H1 (cell line): ENCODE data around the gene DHCR7.

Experiments
- CBX8 ChIP-seq: fragments of 300-800, 300-1000 bp; sonication (generic); IDR thresholded peaks from 2 replicates; pipeline ENCODE4 v1.7.1; 2016; ENCODE audit warnings: low read depth, low read length, borderline replicate concordance
- CEBPB ChIP-seq: IDR thresholded peaks from 2 replicates; pipeline ENCODE4 v1.6.1; 2012; ENCODE audit warnings: low read depth, low read length
- CTCF ChIP-seq, 3 experiments: IDR thresholded peaks; 1 replicate in 2 of 3; 2 replicates in 1 of 3; pipeline versions ENCODE4 v1.5.1 to v1.6.1; 2011; ENCODE audit warnings: low read length in 3 of 3, mild to moderate bottlenecking in 3 of 3, inconsistent platforms in 2 of 3, low read depth in 1 of 3, moderate library complexity in 1 of 3; ENCODE audit not compliant: insufficient read depth in 1 of 3; ENCODE audit errors: control extremely low read depth in 1 of 3
- EP300 ChIP-seq, 2 experiments: IDR thresholded peaks; 1 replicate in 1 of 2; 2 replicates in 1 of 2; pipeline ENCODE4 v1.6.1; 2011 to 2012; ENCODE audit warnings: low read depth in 2 of 2, low read length in 2 of 2, mild to moderate bottlenecking in 2 of 2, borderline replicate concordance in 1 of 2, inconsistent platforms in 1 of 2, moderate library complexity in 1 of 2
- GABPA ChIP-seq: IDR thresholded peaks from 2 replicates; pipeline ENCODE4 v1.6.1; 2011; ENCODE audit warnings: mild to moderate bottlenecking, low read length, moderate library complexity, borderline replicate concordance; ENCODE audit not compliant: insufficient read depth
- HDAC2 ChIP-seq, 2 experiments: fragments of 300-600 bp in 1 of 2; sonication (generic) in 1 of 2; IDR thresholded peaks; 2 replicates each; pipeline ENCODE4 v1.6.1; 2011 to 2012; ENCODE audit warnings: low read depth in 2 of 2, low read length in 2 of 2, mild to moderate bottlenecking in 2 of 2, moderate library complexity in 2 of 2, borderline replicate concordance in 1 of 2, inconsistent platforms in 1 of 2
- JUN ChIP-seq: IDR thresholded peaks from 2 replicates; pipeline ENCODE4 v1.6.1; 2011; ENCODE audit warnings: low read depth, mild to moderate bottlenecking, improper control_type of control experiment, low read length
- POLR2A ChIP-seq, 2 experiments: IDR thresholded peaks; 1 replicate in 1 of 2; 2 replicates in 1 of 2; pipeline ENCODE4 v1.6.1; 2011; ENCODE audit warnings: low read depth in 2 of 2, low read length in 2 of 2, mild to moderate bottlenecking in 2 of 2; ENCODE audit errors: control extremely low read depth in 1 of 2
- POLR2AphosphoS5 ChIP-seq: IDR thresholded peaks from 2 replicates; pipeline ENCODE4 v1.6.1; 2011; ENCODE audit warnings: low read depth, low read length
- SIN3A ChIP-seq, 2 experiments: IDR thresholded peaks in 1 of 2; conservative IDR thresholded peaks in 1 of 2; 2 replicates each; pipeline ENCODE4 v1.6.1; 2011 to 2012; ENCODE audit warnings: low read length in 2 of 2, improper control_type of control experiment in 1 of 2, low read depth in 1 of 2, mild to moderate bottlenecking in 1 of 2
- TAF7 ChIP-seq: optimal IDR thresholded peaks from 2 replicates; pipeline ENCODE3; 2011; ENCODE audit warnings: low read depth, mild to moderate bottlenecking, inconsistent platforms, low read length, moderate library complexity, borderline replicate concordance
- ZNF274 ChIP-seq: IDR thresholded peaks from 2 replicates; pipeline ENCODE4 v1.7.0; 2012; ENCODE audit warnings: low read length, borderline replicate concordance; ENCODE audit errors: extremely low read depth
- TF ChIP-seq, protein P1 (sequence below): IDR thresholded peaks from 2 replicates; pipeline ENCODE4 v1.6.1; 2012; ENCODE audit warnings: low read length, inconsistent platforms

GRCh38 chr11:71481101-71481960 is 33.1 kb upstream of the DHCR7 start:
- TF ChIP-seq POLR2AphosphoS5 (no peak), CBX8 (no peak), POLR2A (IDR thresholded peaks at IDR 0.05; ENCODE audit: control extremely low read depth in 1 of 2, low read depth in 2 of 2, low read length in 2 of 2) (no peak), TAF7 (no peak), EP300 (IDR thresholded peaks at IDR 0.05; ENCODE audit: borderline replicate concordance in 1 of 2, low read depth in 2 of 2, low read length in 2 of 2) (no peak), CTCF (IDR thresholded peaks at IDR 0.05; ENCODE audit: control extremely low read depth in 1 of 3, insufficient read depth in 1 of 3, low read depth in 1 of 3, low read length in 3 of 3) (no peak), ZNF274 (no peak), CEBPB (no peak), SIN3A (conservative IDR thresholded peaks at IDR 0.05 in 1 of 2, IDR thresholded peaks at IDR 0.05 in 1 of 2; ENCODE audit: low read depth in 1 of 2, low read length in 2 of 2) (no peak), HDAC2 (IDR thresholded peaks at IDR 0.05; ENCODE audit: borderline replicate concordance in 1 of 2, low read depth in 2 of 2, low read length in 2 of 2) (no peak), GABPA (no peak), JUN (no peak)
- TF ChIP-seq, protein P1, sequence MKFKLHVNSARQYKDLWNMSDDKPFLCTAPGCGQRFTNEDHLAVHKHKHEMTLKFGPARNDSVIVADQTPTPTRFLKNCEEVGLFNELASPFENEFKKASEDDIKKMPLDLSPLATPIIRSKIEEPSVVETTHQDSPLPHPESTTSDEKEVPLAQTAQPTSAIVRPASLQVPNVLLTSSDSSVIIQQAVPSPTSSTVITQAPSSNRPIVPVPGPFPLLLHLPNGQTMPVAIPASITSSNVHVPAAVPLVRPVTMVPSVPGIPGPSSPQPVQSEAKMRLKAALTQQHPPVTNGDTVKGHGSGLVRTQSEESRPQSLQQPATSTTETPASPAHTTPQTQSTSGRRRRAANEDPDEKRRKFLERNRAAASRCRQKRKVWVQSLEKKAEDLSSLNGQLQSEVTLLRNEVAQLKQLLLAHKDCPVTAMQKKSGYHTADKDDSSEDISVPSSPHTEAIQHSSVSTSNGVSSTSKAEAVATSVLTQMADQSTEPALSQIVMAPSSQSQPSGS = no peak
